ENCODE measurements around the gene ST6GALNAC5.

ST6GALNAC5 gene

DNA sequence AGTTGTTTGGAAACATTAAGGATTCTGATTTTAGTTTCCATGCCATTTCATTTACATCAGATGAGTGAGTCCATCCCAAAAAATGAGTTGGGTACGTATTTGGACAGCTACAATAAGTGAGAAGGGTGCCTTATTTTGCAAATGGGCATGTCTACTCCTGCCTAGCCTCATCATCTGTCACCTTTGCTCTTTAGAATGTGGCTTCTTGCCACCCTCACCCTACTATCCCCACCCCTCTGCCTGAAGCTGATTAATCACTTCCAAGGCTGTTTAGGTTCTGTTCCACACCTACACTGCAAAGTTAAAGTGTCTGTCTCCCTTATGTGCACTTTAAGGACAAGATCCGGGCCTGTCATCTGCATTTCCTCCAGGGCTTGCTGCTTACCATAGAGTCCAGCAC is 61.2 kb downstream of the ST6GALNAC5 start:
- no peak for TF ChIP-seq POLR2AphosphoS5 (IDR thresholded peaks at IDR 0.05; ENCODE audit: low read depth, low read length)
- no peak for TF ChIP-seq TAF1 (IDR thresholded peaks at IDR 0.05; ENCODE audit: low read depth, low read length)
- TF ChIP-seq SPI1 (IDR thresholded peaks at IDR 0.05; ENCODE audit: low read depth, low read length): no peak
- TF ChIP-seq POU2F2 (IDR thresholded peaks at IDR 0.05; ENCODE audit: low read depth, low read length): no peak
- TF ChIP-seq PAX5 (IDR thresholded peaks at IDR 0.05; ENCODE audit: insufficient read depth, low read length, severe bottlenecking): no peak
- TF ChIP-seq POLR2A (IDR thresholded peaks at IDR 0.05; ENCODE audit: low read depth, low read length): no peak
- DNase-seq (ENCODE audit: insufficient read length, low spot score) (no peak), FAIRE-seq (no peak)

DNA sequence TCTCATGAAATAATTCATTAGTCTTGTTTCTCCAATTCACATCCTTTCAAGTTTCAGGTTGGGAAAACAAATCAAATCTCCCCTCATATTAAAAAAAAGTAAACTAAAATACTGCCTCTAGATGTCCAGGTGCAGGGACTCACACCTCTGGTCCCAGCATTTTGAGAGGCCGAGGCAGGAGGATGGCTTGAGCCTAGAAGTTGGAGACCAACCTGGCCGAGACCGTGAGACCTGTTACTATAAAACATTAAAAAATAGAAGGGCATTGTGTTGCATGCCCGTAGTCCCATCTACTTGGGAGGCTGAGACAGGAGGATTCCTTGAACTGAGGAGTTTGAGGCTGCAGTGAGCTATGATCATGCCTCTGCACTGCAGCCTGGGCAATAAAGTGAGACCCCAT is 61.9 kb downstream of the ST6GALNAC5 start:
- TF ChIP-seq POU2F2 (IDR thresholded peaks at IDR 0.05; ENCODE audit: low read depth, low read length) (no peak), SPI1 (IDR thresholded peaks at IDR 0.05; ENCODE audit: low read depth, low read length) (no peak), PAX5 (IDR thresholded peaks at IDR 0.05; ENCODE audit: insufficient read depth, low read length, severe bottlenecking) (no peak), POLR2AphosphoS5 (IDR thresholded peaks at IDR 0.05; ENCODE audit: low read depth, low read length) (no peak), POLR2A (IDR thresholded peaks at IDR 0.05; ENCODE audit: low read depth, low read length) (no peak), TAF1 (IDR thresholded peaks at IDR 0.05; ENCODE audit: low read depth, low read length) (no peak)
- no peak for DNase-seq (ENCODE audit: insufficient read length, low spot score)
- no peak for FAIRE-seq

DNA sequence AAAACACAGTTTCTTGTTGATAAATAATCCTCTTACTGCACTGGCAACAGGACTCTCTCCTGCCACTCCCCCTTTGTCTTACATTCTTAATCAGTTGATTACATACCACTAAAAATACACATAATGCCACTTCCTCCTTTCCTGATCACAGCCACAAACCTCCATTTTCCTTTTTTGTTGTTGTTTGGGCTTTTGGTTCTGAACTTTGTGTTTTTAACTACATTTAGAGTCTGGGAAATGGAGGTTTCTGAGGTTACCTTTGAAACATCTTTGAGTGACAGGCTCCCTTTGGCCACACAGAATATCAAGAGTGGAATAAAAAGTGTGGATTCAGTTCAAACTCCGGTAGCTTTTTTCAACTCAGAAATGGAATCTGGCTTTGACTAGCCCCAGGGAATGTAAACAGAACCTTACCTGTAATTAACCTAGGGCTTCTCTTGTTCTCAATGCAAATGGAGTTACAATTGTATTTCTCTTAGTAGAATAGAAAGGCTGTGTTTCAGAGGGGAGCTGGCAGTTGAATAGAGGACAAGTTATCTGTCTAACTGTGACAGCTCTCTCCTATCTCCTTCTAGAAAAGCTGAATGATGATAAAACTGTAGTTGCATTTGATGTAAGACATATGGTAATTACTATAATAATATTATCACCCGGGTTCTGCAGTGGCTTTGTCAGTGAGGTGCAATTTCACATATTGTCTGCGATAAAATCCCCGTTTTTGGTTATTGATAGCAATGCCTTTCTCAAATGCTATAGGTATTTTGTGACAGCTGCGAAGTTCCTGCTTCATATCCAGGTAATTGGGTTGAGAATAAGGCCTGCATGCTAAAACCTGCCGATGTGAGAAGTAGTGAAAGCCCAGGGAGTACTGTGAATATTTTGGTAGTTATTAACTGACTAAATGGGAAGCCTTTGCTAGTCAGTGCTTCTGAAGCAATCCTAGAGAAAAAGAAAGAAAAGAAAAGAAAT is 66.9 kb downstream of the ST6GALNAC5 start:
- FAIRE-seq: no peak
- no peak for DNase-seq (ENCODE audit: insufficient read length, low spot score)
- TF ChIP-seq POLR2A (IDR thresholded peaks at IDR 0.05; ENCODE audit: low read depth, low read length) (no peak), POU2F2 (IDR thresholded peaks at IDR 0.05; ENCODE audit: low read depth, low read length) (no peak), SPI1 (IDR thresholded peaks at IDR 0.05; ENCODE audit: low read depth, low read length) (0 out of 2 replicates have a peak, but pooled peaks have one; percentile 14), PAX5 (IDR thresholded peaks at IDR 0.05; ENCODE audit: insufficient read depth, low read length, severe bottlenecking) (no peak), TAF1 (IDR thresholded peaks at IDR 0.05; ENCODE audit: low read depth, low read length) (no peak)

DNA sequence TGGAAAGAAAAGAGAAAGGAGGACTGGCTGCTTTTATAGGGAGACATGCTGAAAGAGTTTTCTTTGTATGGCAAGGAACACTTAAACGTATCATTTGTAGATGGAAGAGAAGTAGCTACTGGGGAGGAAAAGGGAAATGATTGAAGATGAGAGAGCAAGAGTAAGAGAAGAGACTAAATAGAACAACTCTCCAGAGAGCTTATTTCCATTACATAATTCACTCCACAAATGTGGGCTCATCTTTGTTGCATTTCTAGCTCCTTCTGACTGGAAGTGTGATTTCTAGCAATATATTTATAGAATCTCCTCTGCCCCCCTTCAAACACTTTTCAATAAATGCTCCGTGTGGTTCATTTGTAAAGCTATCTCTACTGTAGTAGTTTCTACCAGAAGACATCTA is 71.0 kb downstream of the ST6GALNAC5 start:
- TF ChIP-seq POLR2A (IDR thresholded peaks at IDR 0.05; ENCODE audit: low read depth, low read length) (no peak), POLR2AphosphoS5 (IDR thresholded peaks at IDR 0.05; ENCODE audit: low read depth, low read length) (no peak), TAF1 (IDR thresholded peaks at IDR 0.05; ENCODE audit: low read depth, low read length) (no peak), PAX5 (IDR thresholded peaks at IDR 0.05; ENCODE audit: insufficient read depth, low read length, severe bottlenecking) (no peak), SPI1 (IDR thresholded peaks at IDR 0.05; ENCODE audit: low read depth, low read length) (no peak), POU2F2 (IDR thresholded peaks at IDR 0.05; ENCODE audit: low read depth, low read length) (no peak)
- FAIRE-seq: no peak
- DNase-seq (ENCODE audit: insufficient read length, low spot score): no peak

DNA sequence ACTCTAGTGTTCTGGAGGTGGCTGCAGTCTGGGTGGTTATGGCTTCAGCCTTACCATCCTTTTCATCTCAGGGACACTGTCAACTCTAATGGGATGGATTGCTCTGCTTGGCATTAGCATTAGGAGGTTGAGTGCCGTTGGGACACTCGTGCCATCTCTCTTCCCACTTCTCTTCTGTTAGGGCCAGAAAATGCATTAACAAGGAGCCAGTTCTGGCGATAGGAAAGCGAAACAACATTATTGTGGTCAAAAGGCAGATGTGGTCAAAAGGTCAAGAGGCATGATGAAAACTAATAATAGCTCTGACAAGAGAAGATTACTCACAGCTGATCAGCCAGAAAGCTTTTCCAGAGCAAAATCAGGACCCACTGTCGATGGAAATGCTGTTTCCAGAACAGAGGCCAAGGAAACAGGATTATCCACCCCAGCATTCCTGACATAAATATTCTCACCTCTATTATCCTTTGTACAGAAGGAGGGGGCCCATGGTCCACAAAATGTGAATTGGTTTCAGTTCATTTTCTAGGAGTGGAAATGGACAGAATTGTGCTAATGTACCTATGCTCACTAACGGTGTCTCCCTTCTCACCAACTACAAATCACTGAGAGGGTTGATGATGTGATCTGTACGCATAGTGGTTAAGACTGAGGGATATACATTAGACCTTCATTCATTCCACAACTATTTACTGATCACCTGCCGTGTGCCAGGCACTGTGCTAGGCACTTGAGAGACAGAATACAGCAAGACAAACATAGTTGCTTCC is 72.0 kb downstream of the ST6GALNAC5 start:
- DNase-seq (ENCODE audit: insufficient read length, low spot score) (no peak), FAIRE-seq (no peak)
- no peak for TF ChIP-seq POU2F2 (IDR thresholded peaks at IDR 0.05; ENCODE audit: low read depth, low read length)
- no peak for TF ChIP-seq TAF1 (IDR thresholded peaks at IDR 0.05; ENCODE audit: low read depth, low read length)
- TF ChIP-seq POLR2A (IDR thresholded peaks at IDR 0.05; ENCODE audit: low read depth, low read length): no peak
- no peak for TF ChIP-seq PAX5 (IDR thresholded peaks at IDR 0.05; ENCODE audit: insufficient read depth, low read length, severe bottlenecking)
- no peak for TF ChIP-seq SPI1 (IDR thresholded peaks at IDR 0.05; ENCODE audit: low read depth, low read length)
- TF ChIP-seq POLR2AphosphoS5 (IDR thresholded peaks at IDR 0.05; ENCODE audit: low read depth, low read length): no peak

DNA sequence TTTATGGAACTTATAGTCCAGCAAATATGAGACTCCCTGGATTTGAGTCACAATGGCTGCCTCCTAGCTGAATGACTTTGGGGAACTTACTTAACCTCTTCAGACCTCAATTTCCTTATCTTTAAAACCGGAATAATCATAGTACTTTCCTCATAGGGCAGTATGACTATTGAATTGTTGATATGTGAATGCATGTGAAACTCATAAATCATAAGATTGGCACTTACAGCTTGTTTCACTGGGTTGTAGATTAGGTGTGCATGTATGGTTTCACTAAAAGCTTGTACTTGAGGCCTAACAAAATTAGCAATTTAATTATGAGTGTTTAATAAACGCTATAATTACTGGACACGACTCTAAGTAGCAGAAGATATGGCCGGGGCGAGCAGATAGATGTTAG is 72.5 kb downstream of the ST6GALNAC5 start:
- DNase-seq (ENCODE audit: insufficient read length, low spot score): no peak
- no peak for TF ChIP-seq SPI1 (IDR thresholded peaks at IDR 0.05; ENCODE audit: low read depth, low read length)
- TF ChIP-seq POU2F2 (IDR thresholded peaks at IDR 0.05; ENCODE audit: low read depth, low read length): no peak
- no peak for TF ChIP-seq TAF1 (IDR thresholded peaks at IDR 0.05; ENCODE audit: low read depth, low read length)
- TF ChIP-seq PAX5 (IDR thresholded peaks at IDR 0.05; ENCODE audit: insufficient read depth, low read length, severe bottlenecking): no peak
- TF ChIP-seq POLR2AphosphoS5 (IDR thresholded peaks at IDR 0.05; ENCODE audit: low read depth, low read length): no peak
- TF ChIP-seq POLR2A (IDR thresholded peaks at IDR 0.05; ENCODE audit: low read depth, low read length): no peak
- FAIRE-seq: no peak

DNA sequence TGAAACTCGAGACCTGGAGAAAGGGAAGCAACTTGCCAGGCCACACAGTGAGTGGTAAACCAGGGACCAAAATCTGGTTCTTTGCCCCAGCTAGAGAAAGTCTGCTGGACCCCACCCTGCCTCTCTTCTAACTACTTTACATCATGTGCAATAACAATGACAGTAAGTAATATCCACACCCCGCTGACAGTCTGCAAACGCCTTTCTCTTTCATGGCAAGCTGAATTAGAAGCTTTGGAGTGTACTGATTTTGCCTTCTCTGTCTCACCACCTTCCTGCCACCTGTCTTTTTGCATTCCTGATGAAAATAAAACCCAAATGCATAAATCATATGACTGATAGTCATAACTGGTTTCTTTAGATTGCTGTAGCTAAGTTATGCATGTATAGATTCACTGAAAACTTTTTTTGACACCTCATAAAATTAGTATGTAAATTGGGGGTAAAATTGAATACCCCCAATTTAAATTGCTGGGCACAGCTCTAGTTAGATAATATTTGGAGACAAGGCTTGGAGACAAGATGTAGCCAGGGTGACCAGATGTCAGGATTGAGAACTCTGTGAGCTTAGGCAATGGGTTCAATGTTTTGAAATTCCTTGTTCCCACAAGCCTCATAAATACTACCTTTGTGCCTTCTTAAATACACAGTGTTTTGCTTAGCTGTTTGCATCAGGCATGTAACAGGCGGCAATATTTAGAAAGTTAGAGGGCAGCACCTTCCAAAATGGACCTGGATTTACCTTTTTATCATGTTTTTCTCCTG is 73.5 kb downstream of the ST6GALNAC5 start:
- DNase-seq (ENCODE audit: insufficient read length, low spot score) (no peak), FAIRE-seq (no peak)
- TF ChIP-seq TAF1 (IDR thresholded peaks at IDR 0.05; ENCODE audit: low read depth, low read length) (no peak), POLR2A (IDR thresholded peaks at IDR 0.05; ENCODE audit: low read depth, low read length) (no peak), POU2F2 (IDR thresholded peaks at IDR 0.05; ENCODE audit: low read depth, low read length) (no peak), PAX5 (IDR thresholded peaks at IDR 0.05; ENCODE audit: insufficient read depth, low read length, severe bottlenecking) (no peak), POLR2AphosphoS5 (IDR thresholded peaks at IDR 0.05; ENCODE audit: low read depth, low read length) (no peak), SPI1 (IDR thresholded peaks at IDR 0.05; ENCODE audit: low read depth, low read length) (no peak)

DNA sequence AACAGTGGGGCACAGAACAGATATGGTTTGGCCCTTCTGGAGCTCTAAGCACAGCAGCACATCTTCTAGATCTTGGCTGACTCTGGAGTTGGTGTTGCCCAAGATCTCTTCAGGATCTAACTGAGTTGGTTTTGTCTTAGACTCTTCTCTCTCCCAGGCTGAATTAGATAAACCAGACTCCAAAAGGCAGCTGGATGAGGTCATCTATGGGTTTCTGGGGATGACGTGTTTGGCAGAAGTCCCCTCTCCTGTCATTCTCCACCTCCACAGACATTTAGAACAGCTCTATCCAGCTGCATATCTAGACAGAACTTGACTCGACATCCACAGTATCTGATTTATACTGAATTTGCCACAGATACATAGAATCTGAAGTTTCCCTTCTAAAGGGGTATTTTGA is 75.3 kb downstream of the ST6GALNAC5 start:
- FAIRE-seq: no peak
- no peak for DNase-seq (ENCODE audit: insufficient read length, low spot score)
- TF ChIP-seq SPI1 (IDR thresholded peaks at IDR 0.05; ENCODE audit: low read depth, low read length): no peak
- no peak for TF ChIP-seq POU2F2 (IDR thresholded peaks at IDR 0.05; ENCODE audit: low read depth, low read length)
- no peak for TF ChIP-seq POLR2A (IDR thresholded peaks at IDR 0.05; ENCODE audit: low read depth, low read length)
- TF ChIP-seq PAX5 (IDR thresholded peaks at IDR 0.05; ENCODE audit: insufficient read depth, low read length, severe bottlenecking): no peak
- TF ChIP-seq TAF1 (IDR thresholded peaks at IDR 0.05; ENCODE audit: low read depth, low read length): no peak
- no peak for TF ChIP-seq POLR2AphosphoS5 (IDR thresholded peaks at IDR 0.05; ENCODE audit: low read depth, low read length)
